Body of pancreas (tissue), 4 donors: ENCODE results near the gene LRRC1.

Source experiments
- CTCF ChIP-seq, 7 experiments: fragments of 450-650 bp in 4 of 7; fragments of 200-600 bp in 3 of 7; sonication (generic) in 3 of 7; IDR thresholded peaks; one replicate each; pipeline ENCODE4 v1.5.1; 2016 to 2019; ENCODE audit warnings: antibody characterized with exemption in 7 of 7
- POLR2A ChIP-seq, 3 donors: fragments of 450-650 bp; IDR thresholded peaks; one replicate each; pipeline ENCODE4 v1.6.1; 2016; ENCODE audit warnings: antibody characterized with exemption in 3 of 3, mild to moderate bottlenecking in 2 of 3

GRCh38 chr6:53862662-53863462 is 68.1 kb downstream of the LRRC1 start:
- TF ChIP-seq CTCF (IDR thresholded peaks at IDR 0.05): no peak
- TF ChIP-seq POLR2A (IDR thresholded peaks at IDR 0.05): no peak
